GM18951 (cell line): ENCODE data around the gene KRT75.
"Not testable (repeated sequence)": the region's sequence is repeated elsewhere in the genome, so short reads cannot be mapped to it uniquely, and the experiment has no call there.

Experiments
- POLR2A ChIP-seq: IDR thresholded peaks from 4 replicates; pipeline ENCODE4 v1.6.1; 2011; ENCODE audit warnings: mild to moderate bottlenecking; ENCODE audit not compliant: insufficient read length, insufficient read depth; ENCODE audit errors: extremely low read depth
- in situ Hi-C: fragments of 300-500 bp; cut with MboI; formaldehyde crosslinking; loops from one replicate; pipeline ENCODE4 v1.12.0; 2022; ENCODE audit warnings: low sequenced_read_pairs, mixed read lengths, inconsistent platforms; ENCODE audit not compliant: unreplicated experiment

Gene KRT75

DNA sequence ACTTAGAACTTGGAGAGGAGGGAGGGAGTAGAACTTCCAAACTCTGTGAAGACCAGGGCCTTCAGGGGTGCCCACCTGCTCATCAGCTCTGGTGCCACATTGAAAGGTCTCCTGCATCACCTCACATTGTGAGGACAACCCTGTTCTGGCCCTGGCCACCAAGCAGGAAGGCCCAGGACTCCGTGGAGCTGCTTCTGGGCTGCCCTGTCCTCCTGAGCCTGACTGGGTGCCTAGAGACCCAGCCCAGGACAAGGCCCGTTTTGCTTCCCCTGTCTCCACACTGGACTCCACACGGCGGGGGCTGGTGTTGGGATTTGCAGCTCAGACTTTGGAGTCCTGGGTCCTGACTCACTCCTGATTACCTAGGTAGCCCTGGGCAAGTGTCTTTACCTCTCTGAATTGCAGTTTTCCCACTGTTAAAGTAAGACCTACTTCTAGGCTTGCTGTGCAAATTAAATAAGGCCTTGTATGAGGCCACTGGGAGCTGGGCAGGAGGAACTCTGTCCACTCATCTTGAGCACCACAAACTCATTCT lies 15.5 kb downstream of the KRT75 start:
- TF ChIP-seq POLR2A, result no peak
- in situ Hi-C loops, result no loop called here

DNA sequence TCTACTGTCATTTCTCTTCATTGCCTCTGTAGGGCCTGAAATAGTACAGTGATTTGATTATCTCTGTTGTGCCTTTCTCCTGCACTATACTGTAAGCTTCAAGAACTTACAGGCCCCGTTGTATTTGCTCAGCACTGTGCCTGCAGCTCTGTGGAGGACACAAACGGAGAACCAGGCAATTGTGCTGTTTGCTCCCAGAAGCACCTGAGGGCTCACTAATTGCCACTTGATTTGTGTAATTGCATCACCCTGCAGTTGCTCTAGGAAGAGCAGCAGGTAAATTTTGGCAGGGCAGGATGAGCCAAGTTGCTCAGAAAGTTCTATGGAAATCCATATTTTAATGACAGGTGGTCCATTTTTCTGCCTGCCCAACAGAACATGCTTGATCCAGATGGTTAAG lies 16.4 kb downstream of the KRT75 start:
- in situ Hi-C loops, result no loop called here
- TF ChIP-seq POLR2A, result no peak

DNA sequence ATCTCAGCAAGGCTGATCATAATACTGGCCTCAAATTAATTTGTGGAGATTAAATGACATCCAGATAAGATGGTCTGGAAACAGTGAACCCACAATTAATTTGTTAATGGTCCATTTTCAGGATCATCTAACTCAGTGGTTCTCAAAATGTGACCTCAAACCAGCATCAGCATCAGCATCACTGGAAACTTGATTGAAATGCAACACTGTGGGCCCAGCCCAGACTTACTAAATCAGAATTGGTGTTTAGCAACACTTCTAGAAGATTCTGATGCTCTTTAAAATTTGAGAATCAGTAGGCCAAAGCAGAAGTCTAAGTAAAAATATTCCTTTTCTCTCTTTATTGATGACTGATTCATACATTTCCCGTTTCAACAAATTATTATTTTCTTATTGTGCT lies 17.4 kb downstream of the KRT75 start:
- no peak for TF ChIP-seq POLR2A
- in situ Hi-C loops, result no loop called here

DNA sequence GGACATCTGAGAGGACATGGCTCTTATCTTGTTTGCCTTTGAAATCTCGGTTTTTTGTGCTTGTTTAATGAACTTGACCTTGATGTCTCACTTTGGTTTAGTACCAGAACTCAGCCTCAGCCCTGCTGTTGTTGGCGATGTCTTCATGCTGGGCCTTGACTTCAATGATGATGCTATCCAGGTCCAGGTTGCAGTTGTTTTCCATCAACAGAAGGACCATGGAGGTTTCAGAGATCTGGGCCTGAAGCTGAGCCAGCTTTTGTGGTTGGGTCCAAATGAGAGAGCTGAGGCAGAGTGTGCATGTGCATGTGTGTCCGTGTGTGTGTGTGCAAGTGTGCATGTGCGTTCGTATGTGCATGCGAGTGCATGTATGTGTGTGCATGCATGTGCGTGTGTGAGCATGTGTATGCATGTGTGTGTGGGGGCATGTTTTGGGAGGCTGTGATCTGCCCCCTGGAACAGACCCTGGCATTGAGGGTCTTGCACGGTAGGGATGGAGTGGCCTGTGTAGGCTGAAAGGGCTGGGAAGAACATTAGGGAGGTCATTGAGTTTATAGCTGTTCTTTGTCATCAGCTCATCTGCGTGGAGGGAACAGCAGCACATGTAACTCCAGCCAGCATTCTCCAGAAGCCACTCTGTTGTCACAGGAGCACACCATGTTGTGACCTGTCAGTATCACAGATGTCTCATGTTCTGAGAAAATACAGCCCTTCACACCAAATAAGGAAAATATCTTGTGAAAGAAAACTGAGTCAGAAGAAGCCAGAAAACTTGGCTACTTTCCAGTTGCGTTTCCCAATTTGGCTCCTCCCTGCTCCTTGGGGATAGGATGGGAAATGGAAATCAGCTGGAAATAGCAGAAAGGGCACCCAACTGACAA lies 18.1 kb downstream of the KRT75 start:
- TF ChIP-seq POLR2A, result no peak
- in situ Hi-C loops, result no loop called here

DNA sequence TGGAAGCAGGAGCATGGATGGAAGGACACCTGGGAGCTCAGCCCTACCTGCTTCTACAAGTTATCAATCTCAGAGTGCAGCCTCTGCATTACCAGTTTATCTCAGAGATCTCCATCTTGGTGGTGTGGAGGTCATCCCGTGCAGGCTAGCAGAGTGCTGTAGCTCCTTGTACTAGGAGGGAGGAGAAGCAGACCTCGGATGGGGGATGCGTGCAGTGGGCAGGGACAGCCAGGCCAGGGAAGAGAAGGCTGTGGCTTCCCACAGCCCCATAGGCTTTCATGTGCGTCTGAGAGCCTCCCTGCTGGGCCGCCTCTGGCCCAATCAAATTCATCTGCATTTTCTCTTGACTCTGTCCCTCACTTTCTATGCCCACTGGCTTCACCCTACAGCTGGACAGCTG lies 19.2 kb downstream of the KRT75 start:
- in situ Hi-C loops, result no loop called here
- no peak for TF ChIP-seq POLR2A

DNA sequence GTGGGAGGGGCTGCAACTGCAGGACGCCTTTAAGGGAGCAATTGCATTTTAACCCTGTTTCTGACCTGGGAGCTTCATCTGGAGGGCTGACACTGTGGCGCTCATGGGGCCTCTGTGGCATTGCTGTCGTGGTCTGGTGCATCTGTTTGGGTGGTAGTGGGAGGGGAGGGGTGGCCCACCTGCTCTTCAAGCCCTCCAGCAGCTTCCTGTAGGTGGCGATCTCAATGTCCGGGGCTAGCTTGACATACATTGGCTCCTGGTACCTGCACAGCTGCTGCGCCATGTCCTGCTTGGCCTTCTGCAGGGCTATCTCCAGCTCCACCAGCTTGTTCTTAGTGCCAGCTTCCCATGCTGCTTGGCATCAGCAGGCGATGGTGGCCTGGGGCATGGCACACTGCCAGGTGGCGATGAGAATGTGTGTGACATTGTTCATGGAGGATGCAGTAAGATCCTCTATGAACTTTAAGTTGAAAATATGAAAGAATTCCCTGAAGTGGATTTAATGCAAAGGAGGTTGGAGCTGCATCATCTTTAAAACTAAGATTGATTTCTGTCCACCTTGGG lies 20.3 kb downstream of the KRT75 start:
- TF ChIP-seq POLR2A, result no peak

DNA sequence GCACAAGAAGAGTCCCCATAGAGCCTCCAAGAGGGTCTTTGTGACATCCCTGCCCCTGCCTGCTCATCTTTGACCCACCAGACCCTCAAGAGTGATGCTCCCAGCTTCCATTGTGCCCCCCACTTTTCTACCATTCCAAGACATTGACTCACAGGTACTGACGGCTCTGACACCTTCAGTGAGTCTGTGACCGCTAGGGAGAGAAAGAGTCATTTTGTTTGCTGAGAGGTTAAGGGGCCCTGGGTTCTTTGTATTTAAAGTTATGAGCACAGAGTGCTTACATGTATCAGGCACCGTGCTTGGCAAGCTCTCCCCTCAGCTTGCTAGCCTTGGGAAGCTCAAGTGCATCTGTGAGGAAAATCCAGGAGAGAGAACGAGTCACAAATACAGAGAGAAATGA lies 21.0 kb downstream of the KRT75 start:
- no peak for TF ChIP-seq POLR2A
- in situ Hi-C loops, result no loop called here

More for the DNA sequence above, 20.3 kb downstream of the KRT75 start:
- in situ Hi-C loops, result no loop called here

DNA sequence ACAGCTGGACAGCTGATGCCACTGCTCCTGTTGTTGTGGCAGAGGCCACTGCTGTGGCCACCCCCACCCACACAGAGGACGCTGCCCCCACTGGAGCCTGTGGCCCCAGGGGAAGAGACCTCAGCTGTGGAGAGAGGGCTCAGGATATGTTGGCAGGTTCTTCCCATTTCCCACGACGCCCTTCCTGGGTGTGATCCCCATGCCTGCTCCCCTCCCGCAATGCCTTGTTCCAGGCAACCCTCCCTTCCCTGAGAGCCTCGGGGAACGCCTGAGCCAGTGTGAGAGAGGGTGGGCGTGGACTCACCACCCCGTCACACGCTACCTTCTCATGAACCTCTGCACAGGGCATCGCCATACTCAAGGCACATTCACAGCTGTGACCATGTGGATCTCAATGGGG lies 22.4 kb downstream of the KRT75 start:
- no peak for TF ChIP-seq POLR2A
- in situ Hi-C loops, result no loop called here

DNA sequence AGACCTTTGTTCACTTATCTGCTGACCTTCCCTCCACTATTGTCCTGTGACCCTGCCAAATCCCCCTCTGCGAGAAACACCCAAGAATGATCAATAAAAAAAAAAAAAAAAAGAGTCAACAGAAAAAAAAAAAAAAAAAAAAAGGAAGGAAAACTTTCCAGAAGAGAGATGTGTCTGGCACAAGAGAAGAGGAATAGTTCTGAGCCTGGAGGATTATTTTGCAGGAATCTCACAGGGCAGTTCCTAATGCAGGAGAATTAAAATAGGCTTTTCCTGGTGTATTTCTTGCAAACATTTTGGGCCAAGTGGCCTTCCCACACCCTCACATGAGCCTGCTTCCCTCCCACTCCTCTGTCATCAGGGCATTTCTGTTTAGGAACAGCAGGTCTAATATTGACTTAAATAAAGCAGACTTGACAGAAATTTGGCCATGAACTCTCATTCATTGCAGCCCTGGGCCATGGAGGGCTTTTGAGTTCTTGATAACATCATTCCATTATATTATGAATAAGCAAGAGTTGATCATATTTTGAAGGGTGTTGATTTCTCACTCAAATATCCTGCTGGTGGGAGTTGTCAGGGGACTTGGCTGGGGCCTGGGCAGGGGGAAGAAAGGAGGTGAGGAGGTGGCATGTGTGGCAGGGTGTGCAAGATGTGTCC lies 23.5 kb downstream of the KRT75 start:
- in situ Hi-C loops, result not testable (repeated sequence)

DNA sequence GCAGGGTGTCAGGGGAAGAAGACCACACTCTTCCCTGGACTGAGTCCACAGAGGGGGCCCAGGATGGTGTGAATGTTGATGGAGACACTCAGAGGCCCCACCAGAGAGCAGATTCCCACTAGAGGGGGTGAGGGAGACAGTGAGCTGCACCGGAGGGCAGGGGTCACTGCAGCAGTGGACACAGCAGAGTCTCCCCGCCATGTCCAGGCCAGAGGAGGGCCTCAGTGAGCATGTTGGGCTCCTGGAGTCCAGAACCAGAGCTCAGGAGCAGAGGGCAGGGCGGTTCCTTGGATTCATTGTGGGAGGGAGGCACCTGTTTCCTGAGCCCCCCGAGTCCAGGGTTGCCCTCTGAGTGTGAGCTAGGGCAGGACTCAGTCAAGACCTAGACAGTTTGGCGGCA lies 26.3 kb downstream of the KRT75 start:
- in situ Hi-C loops, result no loop called here
- no peak for TF ChIP-seq POLR2A

DNA sequence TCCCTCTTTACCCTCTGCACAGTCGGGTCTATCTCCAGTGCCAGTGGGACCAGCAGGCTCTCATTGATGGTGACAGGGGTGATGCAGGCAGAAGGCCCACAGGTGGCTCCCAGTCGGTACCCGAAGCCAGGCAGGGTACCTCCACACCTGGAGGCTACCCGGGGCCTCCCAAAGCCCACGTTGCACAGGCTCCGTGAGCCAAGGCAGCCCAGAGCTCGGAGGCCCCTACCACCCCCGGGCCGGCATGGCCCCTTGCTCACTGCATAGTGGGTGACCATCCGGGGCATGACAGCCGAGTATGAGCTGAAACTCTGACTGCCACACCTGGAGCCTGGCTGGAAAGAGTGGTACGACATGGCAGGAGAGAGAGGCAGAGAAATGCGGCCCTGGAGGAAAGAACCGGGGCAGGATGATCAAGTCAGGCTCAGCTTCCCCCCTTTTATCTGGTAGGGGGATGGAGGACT lies 28.2 kb downstream of the KRT75 start, which contains the start of gene KRT82:
TSS of gene KRT82 (minus strand) at position 414 of the 464 bp plus-strand sequence. CDS start at position 356, 58 bp downstream.
- TF ChIP-seq POLR2A, result no peak
- in situ Hi-C loops, result no loop called here

DNA sequence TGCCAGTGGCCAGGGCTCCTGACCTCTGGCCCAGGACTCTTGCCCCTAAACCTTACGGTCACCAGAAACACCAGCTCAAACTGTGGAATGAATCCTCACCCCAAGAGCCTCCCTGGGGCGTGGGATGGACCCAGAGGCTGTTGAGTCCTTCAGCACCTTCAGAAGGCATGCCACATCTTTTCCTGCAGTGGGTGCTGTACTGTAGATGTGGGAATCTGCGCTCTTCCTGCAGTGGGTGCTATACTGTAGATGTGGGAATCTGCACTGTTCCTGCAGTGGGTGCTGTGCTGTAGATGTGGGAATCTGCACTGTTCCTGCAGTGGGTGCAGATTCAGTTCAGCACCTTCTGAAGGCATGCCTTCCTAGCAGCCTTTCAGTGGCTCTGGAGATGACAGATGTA lies 29.2 kb downstream of the KRT75 start:
- no peak for TF ChIP-seq POLR2A
- in situ Hi-C loops, result no loop called here

DNA sequence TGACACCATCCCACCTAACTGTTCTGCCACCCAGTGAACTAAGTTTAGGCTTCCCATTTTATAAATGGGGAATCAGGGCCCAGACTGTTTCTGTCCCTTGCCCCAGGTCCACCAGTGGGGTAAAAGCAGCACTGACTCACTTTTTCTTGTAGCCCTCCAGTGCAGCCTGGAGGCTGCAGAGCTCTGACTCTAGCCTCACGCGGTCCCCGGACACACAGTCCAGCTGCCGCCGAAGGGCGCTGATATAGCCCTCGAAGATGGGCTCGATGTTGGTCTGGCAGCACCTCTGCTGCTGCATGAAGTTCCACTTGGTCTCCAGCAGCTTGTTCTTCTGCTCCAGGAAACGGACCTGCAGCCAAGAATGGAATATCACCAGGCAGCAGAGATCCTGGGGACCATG lies 30.6 kb downstream of the KRT75 start:
- in situ Hi-C loops, result no loop called here
- no peak for TF ChIP-seq POLR2A

DNA sequence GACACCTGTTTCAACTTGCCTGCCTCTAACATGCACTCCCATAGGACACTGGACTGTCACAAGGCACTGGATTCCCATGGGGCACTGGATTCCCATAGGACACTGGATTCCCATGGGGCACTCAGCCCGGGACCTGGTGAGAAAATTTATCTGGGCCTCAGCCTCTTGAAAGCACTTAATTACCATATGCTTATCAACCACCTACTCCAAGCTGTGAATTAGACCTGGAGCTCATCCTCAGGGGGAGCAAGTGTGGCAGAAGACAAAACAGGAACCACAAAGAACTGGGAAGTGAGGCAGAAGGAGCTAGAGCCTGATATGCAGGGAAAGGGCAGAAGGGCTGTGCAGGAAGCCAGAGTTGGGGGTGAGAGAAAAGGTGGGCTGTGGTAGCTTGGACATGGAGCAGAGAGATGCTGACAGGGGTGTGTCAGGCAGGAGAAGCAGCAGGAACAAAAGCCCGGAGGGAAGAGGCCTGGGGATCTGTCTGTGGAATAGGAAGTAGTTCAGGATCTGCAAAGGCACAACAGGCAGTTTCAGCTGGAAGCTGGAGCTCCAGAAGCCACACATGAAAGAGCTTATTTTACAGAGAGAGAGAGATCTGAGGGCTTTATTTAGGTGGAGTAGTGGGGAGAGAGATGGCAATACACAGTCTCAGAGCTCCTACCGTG lies 31.2 kb downstream of the KRT75 start:
- no peak for TF ChIP-seq POLR2A
- in situ Hi-C loops, result no loop called here
